GM23338 (cell line): Measurements from ENCODE around the gene UTP11.

Source experiments
- ETS1 ChIP-seq: IDR thresholded peaks from 2 replicates; pipeline ENCODE4 v1.6.1; 2016; ENCODE audit warnings: antibody characterized with exemption
- EZH2 ChIP-seq: fragments of 200-600 bp; sonication (generic); IDR thresholded peaks from one replicate; pipeline ENCODE4 v1.8.0; 2017; ENCODE audit warnings: antibody characterized with exemption, mild to moderate bottlenecking, low read depth; ENCODE audit not compliant: unreplicated experiment
- EZH2phosphoT487 ChIP-seq: fragments of 200-600 bp; sonication (generic); IDR thresholded peaks from one replicate; pipeline ENCODE4 v1.8.1; 2018; ENCODE audit warnings: antibody characterized with exemption; ENCODE audit not compliant: unreplicated experiment
- JUNB ChIP-seq: IDR thresholded peaks from one replicate; pipeline ENCODE4 v1.6.1; 2016; ENCODE audit warnings: antibody characterized with exemption; ENCODE audit not compliant: unreplicated experiment
- POLR2AphosphoS5 ChIP-seq: IDR thresholded peaks from 2 replicates; pipeline ENCODE4 v1.6.1; 2016; ENCODE audit warnings: antibody characterized with exemption, low read depth
- ZNF114 ChIP-seq: fragments of 250-450 bp; sonication (Bioruptor Pico); IDR thresholded peaks from 2 replicates; pipeline ENCODE4 v1.5.0; 2020; ENCODE audit warnings: mild to moderate bottlenecking, moderate library complexity
- ZNF331 ChIP-seq: fragments of 250-450 bp; sonication (Bioruptor Pico); IDR thresholded peaks from 2 replicates; pipeline ENCODE4 v1.5.0; 2020; ENCODE audit warnings: low read depth, mild to moderate bottlenecking, moderate library complexity
- TF ChIP-seq, protein P1 (sequence below), 2 experiments: fragments of 200-600 bp in 1 of 2; sonication (generic) in 1 of 2; conservative IDR thresholded peaks; 2 replicates each; pipeline versions ENCODE4 v1.5.1 to v1.6.1; 2016 to 2017; ENCODE audit warnings: antibody characterized with exemption in 2 of 2, low read depth in 2 of 2, mild to moderate bottlenecking in 2 of 2, moderate library complexity in 1 of 2

DNA sequence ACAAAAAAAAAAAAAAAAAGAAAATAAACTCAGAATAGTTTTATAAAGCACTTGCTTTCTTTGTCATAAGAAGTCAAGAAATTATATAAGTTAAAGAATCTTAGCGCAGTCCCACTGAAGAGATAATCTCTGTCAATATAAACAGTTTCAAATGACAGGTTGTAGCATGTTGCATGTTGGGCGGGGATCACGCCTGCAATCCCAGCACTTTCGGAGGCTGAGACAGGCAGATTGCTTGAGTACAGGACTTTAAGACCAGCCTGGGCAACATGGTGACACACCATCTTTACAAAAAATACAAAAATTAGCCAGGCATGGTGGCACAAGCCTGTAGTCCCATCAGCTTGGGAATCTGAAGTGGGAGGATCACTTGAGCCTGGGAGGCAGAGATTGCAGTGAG, 47.2 kb upstream of the UTP11 start:
- TF ChIP-seq, protein P1, sequence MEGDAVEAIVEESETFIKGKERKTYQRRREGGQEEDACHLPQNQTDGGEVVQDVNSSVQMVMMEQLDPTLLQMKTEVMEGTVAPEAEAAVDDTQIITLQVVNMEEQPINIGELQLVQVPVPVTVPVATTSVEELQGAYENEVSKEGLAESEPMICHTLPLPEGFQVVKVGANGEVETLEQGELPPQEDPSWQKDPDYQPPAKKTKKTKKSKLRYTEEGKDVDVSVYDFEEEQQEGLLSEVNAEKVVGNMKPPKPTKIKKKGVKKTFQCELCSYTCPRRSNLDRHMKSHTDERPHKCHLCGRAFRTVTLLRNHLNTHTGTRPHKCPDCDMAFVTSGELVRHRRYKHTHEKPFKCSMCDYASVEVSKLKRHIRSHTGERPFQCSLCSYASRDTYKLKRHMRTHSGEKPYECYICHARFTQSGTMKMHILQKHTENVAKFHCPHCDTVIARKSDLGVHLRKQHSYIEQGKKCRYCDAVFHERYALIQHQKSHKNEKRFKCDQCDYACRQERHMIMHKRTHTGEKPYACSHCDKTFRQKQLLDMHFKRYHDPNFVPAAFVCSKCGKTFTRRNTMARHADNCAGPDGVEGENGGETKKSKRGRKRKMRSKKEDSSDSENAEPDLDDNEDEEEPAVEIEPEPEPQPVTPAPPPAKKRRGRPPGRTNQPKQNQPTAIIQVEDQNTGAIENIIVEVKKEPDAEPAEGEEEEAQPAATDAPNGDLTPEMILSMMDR (conservative IDR thresholded peaks at IDR 0.05; ENCODE audit: low read depth in 2 of 2): no peak
- TF ChIP-seq ETS1: no peak
- TF ChIP-seq ZNF331: no peak
- TF ChIP-seq JUNB: no peak
- TF ChIP-seq POLR2AphosphoS5: no peak
- no peak for TF ChIP-seq EZH2
- TF ChIP-seq EZH2phosphoT487: no peak
- no peak for TF ChIP-seq ZNF114 (CRISPR knock-in tag)
